Measurements from ENCODE around the gene TMPRSS3.
"Not testable (repeated sequence)": the region's sequence is repeated elsewhere in the genome, so short reads cannot be mapped to it uniquely, and the experiment has no call there.

Gene TMPRSS3

DNA sequence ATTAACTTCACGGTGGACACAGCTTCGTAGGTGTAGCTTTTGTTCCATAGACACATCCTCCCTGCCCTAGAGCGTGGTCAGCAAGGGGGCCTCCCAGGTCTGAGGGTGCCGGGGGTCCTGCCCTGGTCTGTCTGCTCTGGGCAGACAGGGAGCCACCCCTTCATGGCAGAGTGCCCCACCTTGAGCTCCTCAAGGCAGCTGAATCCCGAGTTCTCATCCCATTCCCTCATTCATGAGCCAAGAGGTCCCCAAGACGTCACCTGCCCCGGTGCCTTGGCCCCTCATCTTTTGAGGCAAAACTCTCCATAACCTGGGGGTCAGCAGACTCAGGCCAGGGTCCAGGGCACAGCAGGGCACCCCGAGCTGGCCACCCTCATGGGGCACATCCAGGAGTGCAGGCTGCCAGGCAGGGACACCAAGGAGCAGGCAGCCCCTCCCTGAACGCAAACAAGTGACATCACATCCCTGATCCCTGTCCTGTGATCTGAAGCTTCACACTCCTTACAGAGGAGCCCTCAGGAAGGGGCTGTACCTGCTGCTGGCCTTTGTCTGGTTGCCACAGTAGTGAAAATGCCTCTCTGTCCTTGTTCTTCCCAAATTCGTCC is 31.1 kb upstream of the TMPRSS3 start:
- DNase-seq = no peak

DNA sequence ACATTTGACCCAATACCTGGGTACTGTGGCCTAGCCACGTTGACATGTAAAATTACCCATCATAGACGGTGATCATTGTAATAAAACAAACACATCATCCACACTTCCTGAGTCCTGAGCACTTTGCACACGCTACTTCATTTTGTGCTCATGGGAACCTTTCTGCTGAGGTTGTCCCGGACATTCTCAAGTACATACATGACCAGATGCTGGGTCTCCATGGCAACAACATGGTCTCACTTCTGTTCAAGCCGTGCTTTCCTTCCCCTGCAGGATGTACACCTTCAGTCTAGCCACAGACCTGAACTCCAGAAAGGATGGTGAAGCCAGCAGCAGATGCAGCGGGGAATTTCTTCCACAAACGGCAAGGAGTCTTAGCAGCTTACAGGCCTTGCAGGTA is 30.6 kb upstream of the TMPRSS3 start:
- no peak for DNase-seq

DNA sequence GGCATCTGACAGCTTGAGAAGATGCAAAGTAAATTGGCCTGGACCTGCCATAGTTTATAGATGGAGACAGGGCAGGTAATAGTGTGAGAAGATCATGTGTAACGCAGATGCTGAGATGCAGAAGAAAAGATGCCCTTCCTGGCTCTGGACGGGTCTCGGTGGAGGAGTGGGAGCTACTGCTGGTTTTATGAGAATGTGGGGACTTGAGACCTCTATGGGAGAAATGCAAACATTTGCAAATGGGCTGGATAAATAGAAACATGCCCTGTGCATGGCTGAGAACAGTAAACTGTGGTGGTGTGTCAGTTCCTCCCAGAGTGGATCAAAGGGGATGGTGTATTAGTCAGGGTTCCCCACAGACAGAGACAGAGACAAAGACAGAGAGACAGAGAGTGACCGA is 29.7 kb upstream of the TMPRSS3 start:
- DNase-seq = no peak

DNA sequence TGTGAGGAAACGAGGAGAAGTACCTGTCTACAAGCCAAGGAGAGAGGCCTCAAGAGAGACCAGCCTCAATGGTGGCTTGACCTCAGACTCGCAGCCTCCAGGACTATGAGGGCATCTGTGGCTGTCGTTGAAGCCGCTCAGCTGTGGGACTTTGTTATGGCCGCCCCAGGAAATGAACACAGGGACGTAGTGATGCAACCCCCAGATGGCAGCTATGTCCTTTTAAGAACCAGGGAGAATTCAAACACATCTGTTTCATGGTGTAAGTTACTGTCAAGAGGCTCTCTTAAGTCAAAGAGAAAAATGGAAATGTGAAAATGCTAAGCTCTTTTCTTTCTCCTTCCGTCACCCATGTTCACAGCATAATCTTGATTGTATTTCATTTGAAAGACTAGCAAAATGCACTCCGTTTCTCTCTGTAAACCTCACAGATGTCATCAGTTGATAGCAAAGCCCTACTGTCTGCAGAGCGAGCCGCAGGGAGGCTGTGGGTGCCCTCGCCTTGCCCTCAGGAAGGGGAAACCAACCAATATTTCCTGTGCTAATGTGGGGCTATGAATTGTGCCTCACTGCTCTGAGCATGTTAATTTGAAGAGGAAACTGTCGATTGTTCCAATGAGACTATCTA is 29.2 kb upstream of the TMPRSS3 start:
- DNase-seq = no peak

DNA sequence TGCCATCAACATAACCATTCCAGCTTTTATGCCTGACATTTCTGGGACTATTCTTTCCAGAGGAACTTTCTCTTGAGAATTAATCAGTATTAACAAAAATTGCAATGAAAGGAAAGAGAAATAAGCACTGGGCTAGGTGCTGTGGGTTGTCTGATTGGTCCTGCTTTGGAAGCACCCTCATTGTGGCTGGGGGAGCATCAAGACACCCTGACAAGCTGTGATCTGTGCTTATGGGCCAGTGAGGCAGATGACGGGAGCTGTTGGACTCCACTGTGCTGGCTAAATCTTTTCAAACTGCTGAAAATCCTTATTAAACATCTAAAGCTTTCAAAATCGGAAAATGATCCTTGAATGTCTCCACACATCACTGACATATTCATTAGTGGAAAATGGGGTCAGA is 27.8 kb upstream of the TMPRSS3 start:
- no peak for DNase-seq

DNA sequence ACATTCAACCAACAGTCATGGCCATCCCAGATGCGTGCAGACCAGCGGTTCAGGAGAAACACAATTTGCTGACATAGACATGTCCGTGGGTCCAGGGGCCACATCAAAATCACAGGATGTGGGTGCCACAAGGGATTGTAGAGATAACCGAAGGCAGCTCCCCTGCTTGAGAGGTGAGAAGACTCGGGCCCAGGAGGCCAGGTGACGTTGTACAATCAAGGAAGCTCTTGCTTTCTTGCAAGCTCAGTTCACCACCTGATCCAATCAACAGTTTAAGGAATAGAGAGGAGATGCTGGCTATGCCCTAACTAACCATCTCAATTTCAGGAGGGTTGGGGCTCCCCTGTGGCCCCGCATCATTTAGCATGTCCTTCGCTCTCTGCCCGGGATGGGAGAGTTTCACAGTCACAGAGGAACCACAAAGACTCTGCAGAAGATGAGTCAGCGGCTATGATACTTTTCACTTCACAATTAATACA is 27.4 kb upstream of the TMPRSS3 start:
- no peak for DNase-seq

DNA sequence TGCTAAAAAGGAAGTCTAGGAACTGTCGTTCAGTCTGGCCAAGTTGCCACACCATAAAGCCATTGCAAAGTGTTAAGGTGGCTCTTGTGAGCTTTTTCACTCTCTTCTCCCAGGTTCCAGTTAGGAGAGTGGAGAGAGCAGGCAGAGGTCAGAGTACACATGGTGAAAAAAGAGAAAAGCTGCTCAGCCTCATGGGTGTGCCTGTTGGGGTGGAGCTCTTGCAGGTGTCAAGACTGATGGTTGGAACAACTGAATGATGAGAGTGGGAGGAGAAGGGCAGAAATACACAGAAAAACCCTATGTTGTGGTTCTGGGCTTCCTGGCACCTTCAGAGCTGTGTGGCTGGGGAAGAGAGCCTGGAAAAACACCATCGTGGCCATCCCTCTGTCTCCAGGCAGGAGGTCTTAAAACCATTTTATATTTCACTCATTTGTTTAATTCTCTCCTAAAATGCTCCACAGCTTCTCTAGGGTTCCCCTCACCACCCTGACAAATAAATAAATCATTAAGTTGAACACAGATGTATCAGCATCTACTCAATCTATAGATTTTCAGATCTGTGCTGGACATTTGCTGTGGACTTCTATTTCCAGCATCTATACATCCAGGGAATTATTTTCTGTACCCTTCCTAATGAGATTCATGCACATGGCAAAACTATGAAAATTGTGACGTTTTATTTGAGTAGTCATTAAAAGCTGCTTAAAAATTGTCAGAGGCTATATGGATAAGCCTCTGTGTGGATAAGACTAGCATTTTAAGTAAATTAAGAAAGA is 25.4 kb upstream of the TMPRSS3 start:
- no peak for DNase-seq

DNA sequence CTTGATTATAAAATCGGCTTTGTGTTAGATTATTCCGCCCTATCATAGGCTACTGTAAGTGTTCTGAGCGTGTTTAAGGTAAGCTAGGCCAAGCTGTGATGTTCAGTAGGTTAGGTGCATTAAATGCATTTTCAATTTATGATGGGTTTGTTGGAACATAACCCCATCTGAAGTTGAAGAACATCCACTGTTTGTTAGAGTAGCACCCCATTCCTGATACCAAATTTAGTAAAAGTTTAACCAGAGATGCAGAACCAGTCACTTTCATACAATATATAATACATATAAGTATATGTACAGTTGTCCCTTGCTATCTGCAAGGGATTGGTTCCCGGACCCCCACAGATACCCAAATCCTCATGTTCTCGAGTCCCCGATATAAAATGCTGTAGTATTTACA is 24.0 kb upstream of the TMPRSS3 start:
- DNase-seq = no peak

DNA sequence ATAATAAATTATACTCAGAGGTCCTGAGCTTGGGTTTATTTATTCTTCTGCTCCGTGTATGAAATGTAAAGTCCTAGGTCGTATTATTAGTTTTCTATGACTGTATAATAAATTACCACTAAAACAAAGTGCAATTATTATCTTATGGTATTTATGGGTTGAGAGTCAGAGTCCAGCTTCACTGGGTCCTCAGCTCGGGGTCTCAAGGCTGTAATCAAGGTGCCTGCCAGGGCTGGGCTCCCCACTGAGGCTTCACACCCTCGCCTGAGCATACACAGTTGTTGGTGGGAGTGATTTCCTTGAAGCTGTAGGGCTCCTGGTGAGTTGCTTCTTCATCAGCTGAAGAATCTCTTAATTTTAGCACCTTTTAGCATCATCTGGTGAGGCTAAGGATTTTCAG is 23.0 kb upstream of the TMPRSS3 start:
- DNase-seq = no peak

DNA sequence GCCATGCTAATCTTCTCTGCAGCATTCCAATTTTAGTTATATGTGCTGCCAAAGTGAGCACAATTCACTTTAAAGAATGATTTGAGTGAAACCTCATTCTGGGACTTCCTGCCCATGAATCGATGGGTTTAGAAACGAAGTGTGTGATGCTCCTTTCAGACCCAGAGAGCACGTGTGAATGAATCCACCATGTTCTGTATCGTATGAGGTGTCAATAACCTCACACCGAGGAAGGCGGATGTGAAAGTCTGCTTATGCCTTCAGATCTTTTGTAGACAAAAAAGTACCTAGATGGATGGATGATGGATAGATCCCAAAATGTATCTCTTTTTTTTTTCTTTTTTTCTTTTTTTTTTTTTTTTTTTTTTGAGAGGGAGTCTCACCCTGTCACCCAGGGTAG is 21.7 kb upstream of the TMPRSS3 start:
- DNase-seq = no peak

DNA sequence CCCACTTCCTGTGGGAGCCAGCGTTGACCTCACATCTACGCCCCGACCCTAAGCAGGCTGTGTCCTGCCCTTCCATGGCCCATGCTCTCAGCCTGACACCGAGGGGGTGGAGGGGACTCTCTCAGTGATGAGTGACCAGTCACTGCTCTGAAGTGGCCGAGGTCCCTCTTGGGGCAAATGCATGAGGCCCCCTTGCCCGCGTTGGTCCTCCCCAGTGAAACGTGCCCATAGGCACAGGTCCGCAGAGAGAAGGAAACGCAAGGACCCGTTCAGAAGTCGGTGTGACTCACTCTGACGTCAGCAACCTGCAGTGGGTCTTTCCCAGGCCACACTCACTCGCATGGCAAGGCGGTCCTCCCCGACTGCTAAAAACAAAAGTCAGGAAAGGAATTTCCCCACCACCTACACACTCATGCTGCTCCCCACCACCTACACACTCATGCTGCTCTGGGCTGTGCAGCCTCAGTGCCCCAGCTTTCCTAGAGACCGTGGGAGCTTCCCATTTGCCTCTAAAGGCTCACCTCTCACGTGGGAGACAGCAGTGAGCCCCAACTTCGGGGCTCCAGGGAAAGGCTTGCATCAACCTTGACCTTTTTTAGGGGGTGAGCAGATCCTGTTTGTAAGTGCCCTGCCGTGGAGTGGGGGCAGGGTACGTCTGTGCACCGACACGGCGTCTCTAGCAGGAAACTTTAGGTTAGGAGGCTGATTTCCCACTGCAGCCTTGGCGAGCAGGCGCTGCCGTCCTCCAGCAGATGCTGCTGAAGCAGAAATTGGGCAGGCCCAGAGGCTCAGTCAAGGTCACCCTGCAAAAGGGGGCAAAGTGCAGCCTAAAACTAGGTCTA is 19.3 kb upstream of the TMPRSS3 start:
- DNase-seq = no peak

DNA sequence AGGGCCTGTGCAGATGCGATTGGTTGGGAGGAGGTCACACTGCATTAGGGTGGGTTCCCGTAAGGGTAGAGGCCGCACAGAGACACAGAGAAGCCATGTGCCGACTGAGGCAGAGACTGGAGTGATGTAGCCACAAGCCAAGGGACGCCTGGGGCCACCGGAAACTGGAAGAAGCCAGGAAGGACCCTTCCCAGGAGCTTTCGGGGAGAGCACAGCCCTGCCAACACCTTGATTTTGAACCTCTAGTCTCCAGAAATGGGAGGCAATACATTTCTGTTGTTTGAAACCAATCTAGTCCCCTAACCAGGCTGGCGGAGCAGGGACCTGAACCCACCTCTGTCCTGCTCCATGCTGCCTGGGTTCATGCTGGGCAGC is 18.7 kb upstream of the TMPRSS3 start:
- DNase-seq = no peak

DNA sequence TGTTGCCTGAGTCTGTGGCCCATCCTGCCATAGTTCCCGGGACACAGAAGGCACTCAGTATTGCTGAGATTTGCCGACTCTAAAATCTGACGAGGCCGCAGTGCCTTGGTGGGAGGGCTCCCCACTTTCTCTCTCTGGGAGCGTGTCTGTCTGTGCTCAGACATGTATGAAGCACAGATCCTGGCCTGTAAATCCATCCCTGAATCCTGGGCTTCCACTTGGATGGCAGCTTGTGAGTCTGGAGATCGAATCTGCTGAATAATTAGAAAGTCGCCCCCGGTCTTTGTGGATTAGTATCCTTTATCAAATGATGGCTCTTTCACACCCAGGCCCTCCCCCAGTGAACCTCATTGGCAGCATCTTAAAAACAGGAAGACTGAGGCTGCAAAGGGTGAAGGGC is 18.2 kb upstream of the TMPRSS3 start:
- DNase-seq = no peak

DNA sequence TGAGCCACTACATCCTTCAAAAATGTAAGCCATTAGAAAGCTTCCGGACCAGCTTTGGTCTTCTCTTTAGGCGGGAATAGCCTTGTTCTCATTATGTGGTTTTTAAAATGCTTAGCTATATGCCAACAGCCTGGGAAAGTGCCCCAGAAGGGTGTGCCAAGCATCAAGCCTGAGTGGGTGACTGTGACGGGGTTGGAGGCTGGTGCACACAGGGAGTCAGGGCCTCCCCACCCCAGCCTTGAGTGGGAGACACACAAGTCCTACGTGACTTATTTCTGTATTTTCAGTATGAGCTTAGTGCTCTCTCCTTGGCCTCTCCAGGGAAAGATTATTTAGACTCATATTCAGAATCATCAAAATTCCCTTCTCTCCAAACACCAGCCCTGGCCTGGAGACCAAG is 17.6 kb upstream of the TMPRSS3 start:
- DNase-seq = no peak

DNA sequence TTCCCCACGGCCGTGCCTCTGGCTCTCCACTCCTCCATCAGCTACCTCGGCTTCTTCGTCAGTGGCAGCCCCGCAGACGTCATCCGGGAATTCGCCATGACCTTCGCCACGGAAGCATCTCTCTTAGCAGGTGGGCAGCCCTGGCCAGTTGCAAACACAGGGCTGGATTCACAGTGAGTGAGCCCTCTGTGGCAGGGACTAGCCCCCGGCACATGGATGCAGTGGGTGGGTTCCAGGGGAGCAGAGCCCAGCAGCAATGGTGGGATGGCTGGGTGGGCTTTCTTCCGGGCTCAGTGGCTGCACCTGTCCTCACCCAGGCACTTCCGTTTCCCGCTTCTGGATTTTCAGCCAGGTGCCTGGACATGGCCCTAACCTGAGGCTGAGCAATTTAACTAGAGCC is 17.2 kb upstream of the TMPRSS3 start:
- DNase-seq = no peak

DNA sequence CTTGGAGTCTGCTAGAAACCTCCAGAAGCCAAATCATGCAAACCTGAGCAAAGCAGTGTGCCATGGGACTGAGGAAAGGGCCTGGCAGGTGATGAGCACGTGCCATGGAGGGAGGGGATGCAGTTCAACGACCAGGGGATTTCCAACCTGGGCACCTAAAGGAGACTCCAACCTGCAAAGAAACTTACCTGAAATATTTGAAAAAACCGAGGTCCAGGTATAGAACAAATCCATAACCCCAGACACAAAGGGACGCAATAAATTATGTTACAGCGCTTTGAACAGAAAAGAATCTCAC is 16.7 kb upstream of the TMPRSS3 start:
- DNase-seq = no peak

DNA sequence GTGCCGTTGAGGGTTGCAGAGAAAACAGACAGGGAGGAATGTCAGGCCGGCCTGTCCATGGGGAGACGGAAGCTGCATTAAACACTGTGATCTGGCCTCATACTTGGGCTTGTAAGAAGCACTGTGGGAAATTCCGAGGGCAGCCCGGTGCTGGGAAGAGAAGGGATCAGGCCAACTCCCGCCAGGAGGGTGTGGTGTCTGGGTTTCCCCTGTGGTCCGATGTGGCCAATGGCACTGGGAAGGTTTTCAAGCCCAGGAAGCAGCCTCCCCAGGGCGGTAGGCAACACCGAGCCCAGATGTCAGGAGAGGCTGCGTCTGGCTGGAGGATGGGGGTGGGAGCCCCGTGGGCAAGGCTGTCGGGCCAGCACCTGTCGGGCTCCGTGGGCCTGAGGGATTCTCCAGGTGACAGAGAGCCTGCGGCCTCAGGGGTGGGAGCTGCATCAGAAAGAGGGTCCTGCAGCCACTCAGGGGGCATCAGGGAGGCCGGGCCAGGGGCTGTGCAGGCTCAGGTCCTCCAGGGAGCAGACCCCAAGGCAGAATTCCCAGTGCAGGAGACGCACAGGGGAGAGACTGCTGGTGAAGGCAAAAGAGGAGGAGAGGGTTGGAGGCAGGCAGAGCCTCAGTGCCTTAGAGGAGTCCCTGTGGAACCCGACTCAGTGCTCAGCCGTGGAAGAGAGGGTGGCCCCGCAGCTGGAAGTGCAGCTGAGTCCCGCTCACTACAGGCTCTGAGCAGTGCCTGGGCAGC is 16.2 kb upstream of the TMPRSS3 start:
- no peak for DNase-seq

DNA sequence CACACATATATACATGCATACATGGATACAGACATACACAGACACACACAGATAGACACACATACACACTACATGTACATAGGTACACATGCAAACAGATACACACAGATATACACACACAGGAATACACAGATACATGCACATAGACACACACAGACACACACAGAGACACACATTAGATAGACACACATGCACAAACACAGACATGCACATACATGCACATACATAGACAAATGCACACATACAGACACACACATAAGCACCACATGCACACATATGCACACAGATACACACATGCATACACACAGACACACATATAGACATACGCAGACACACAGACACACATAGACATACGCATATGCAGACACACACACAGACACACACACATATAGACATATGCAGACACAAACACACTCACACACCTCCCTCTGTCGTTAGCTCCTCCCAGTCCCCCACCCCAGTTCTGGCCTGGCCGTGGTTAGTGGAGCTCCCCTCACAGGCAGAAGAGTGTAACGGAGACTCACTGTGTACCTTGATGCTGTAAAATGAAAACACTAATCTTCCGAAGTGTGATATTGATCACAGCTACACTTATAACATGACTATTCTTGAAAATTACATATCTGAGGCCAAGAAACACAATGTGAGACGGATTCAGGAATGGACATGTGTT is 15.5 kb upstream of the TMPRSS3 start:
- no peak for DNase-seq

DNA sequence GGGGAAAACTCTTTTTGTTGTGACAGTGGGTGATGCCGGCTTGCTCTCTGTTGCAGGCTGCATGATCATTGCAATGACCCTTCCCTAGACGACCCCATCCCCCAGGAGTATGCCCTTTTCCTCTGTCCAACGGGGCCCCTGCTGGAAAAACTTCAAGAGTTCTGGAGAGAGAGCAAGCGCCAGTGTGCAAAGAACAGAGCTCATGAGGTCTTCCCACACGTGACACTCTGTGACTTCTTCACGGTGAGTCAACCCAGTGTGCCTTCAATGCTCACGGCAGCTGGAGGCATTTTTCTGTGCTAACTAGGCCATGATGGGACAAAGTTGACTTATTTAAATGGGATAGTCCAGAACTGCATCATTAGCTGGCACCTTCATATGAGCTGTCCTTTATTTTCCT is 13.5 kb upstream of the TMPRSS3 start:
- DNase-seq = no peak

DNA sequence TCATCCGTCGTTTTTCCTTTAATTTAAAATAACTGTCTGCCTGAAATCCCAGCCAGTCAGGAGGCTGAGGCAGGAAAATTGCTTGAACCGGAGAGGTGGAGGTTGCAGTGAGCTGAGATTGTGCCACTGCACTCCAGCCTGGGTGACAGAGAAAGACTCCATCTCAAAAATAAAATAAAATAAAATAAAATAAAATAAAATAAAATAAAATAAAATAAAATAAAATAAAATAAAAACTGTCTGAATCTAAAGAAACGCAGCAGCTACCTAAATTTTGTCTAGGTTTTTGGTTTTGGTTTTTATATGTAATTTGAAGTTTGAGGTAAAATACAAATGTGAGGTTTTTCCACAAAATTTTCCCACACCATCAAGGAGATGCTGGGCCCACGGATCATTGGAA is 12.9 kb upstream of the TMPRSS3 start:
- not testable (repeated sequence) for DNase-seq

DNA sequence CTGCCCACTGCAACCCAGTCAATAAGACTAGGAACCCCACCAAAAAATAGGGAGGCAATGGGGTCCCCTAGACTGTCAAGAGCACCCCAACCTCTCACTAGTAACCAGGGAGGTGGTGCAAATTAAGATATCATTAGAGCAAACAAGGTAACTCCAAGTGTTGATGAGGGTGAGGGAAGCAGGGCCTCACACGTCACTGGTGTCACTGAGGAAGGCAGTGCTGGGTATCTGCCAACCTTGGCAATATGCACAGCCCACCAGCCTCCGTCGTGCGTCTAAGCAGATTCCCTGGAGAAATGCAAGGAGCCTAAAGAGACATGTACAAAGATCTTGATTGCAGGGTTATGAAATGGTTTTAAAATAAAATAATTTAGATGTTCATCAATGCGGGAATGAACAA is 11.6 kb upstream of the TMPRSS3 start:
- DNase-seq = no peak

DNA sequence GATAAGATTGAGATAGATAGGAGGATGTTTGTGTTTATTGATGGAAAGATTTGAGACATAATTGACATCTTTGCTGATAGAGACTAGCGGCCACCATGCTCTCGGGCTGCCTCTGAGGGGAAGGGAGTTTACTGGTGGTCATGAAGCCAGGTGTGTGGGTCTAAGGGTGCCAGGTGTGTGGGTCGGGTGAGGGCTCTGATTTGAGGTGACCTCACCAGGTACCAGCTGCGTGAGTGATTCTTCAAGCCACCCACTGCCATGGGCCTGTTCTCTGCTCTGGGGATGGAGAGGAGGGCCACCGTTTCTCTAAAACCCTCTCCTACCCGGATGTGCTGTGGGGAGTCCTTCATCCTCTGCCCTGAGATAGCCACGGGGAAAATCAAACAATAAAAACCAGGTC is 11.0 kb upstream of the TMPRSS3 start:
- DNase-seq = no peak
